Keratinocyte (primary cell): ENCODE data around the gene SLN. TPM values are rescaled to one million over a fixed set of nuclear protein-coding genes. Genes with fewer than 3 reads are reported as not detected.

Experiments
- DNase-seq: peaks from one replicate; pipeline ENCODE4 v3.0.0-alpha.2; 2011; ENCODE audit warnings: low read depth, missing footprints, low spot score
- FAIRE-seq: peaks from 2 replicates; lab custom pipeline; 2011; peaks lifted over from hg19 to GRCh38; lab: Jason Lieb, UNC
- H2AFZ ChIP-seq: 2 replicates; pipeline ENCODE4 v1.6.0; 2012; ENCODE audit warnings: low read length, control low read depth, inconsistent platforms; ENCODE audit not compliant: control insufficient read depth
- H3K27ac ChIP-seq: 2 replicates; pipeline ENCODE4 v1.5.1; 2011; ENCODE audit warnings: low read length; ENCODE audit not compliant: control insufficient read depth, insufficient read depth
- H3K27me3 ChIP-seq: 3 replicates; pipeline ENCODE4 v1.6.0; 2011; ENCODE audit warnings: low read length; ENCODE audit not compliant: control insufficient read depth, insufficient read depth; ENCODE audit errors: extremely low read depth
- H3K36me3 ChIP-seq, 2 experiments: 2 replicates in 1 of 2; 3 replicates in 1 of 2; pipeline ENCODE4 v1.5.1; 2011; ENCODE audit warnings: low read length in 2 of 2, mild to moderate bottlenecking in 1 of 2; ENCODE audit not compliant: control insufficient read depth in 2 of 2, insufficient read depth in 2 of 2; ENCODE audit errors: extremely low read depth in 1 of 2
- H3K4me1 ChIP-seq: 3 replicates; pipeline ENCODE4 v1.5.1; 2011; ENCODE audit warnings: low read length; ENCODE audit not compliant: control insufficient read depth, insufficient read depth; ENCODE audit errors: extremely low read depth
- H3K4me2 ChIP-seq: 3 replicates; pipeline ENCODE4 v1.6.0; 2011; ENCODE audit warnings: low read depth, low read length; ENCODE audit not compliant: control insufficient read depth, insufficient read depth; ENCODE audit errors: extremely low read depth
- H3K4me3 ChIP-seq, 3 experiments: fragments of 200-600 bp in 1 of 3; sonication (generic) in 1 of 3; 2 replicates in 2 of 3; 3 replicates in 1 of 3; pipeline ENCODE4 v1.5.1; 2011 to 2016; ENCODE audit warnings: low read length in 3 of 3, mild to moderate bottlenecking in 3 of 3, control low read depth in 2 of 3, inconsistent platforms in 1 of 3, low read depth in 1 of 3, mixed read lengths in 1 of 3, mixed run types in 1 of 3, moderate library complexity in 1 of 3; ENCODE audit not compliant: control insufficient read depth in 2 of 3, insufficient read depth in 2 of 3; ENCODE audit errors: extremely low read depth in 1 of 3
- H3K79me2 ChIP-seq: 2 replicates; pipeline ENCODE4 v1.6.0; 2012; ENCODE audit warnings: low read length; ENCODE audit not compliant: control insufficient read depth, insufficient read depth
- H3K9ac ChIP-seq: 3 replicates; pipeline ENCODE4 v1.6.0; 2011; ENCODE audit warnings: low read length; ENCODE audit not compliant: control insufficient read depth, insufficient read depth; ENCODE audit errors: extremely low read depth
- H3K9me1 ChIP-seq: 3 replicates; pipeline ENCODE4 v1.6.0; 2011; ENCODE audit warnings: low read length; ENCODE audit not compliant: control insufficient read depth, insufficient read depth; ENCODE audit errors: extremely low read depth
- H3K9me3 ChIP-seq: 2 replicates; pipeline ENCODE4 v1.5.1; 2012; ENCODE audit warnings: low read depth, low read length; ENCODE audit not compliant: control insufficient read depth
- H4K20me1 ChIP-seq: 3 replicates; pipeline ENCODE4 v1.6.0; 2011; ENCODE audit warnings: low read length; ENCODE audit not compliant: control insufficient read depth, insufficient read depth; ENCODE audit errors: extremely low read depth
- CTCF ChIP-seq, 3 experiments: IDR thresholded peaks in 1 of 3; conservative IDR thresholded peaks in 1 of 3; optimal IDR thresholded peaks in 1 of 3; 2 replicates in 2 of 3; 3 replicates in 1 of 3; pipeline versions ENCODE3 to v1.5.1; 2011; ENCODE audit warnings: low read length in 3 of 3, mild to moderate bottlenecking in 3 of 3, moderate library complexity in 2 of 3, control low read depth in 1 of 3, inconsistent platforms in 1 of 3; ENCODE audit not compliant: insufficient read depth in 2 of 3; ENCODE audit errors: extremely low read depth in 1 of 3
- EZH2 ChIP-seq: IDR thresholded peaks from one replicate; pipeline ENCODE4 v1.6.1; 2012; ENCODE audit warnings: inconsistent platforms, mild to moderate bottlenecking, low read length, moderate library complexity
- dilution Hi-C: fragments of 300-500 bp; cut with MboI; formaldehyde crosslinking; loops from one replicate; pipeline ENCODE4 v1.7.0; 2020; ENCODE audit warnings: low sequenced_read_pairs; ENCODE audit not compliant: extremely low pct_ligation_motif_present
- polyA plus RNA-seq, 5 experiments: library from polyadenylated mRNA; depleted of rRNA in 3 of 5; stranded (reverse) in 3 of 5; stranded (forward) in 1 of 5; unstranded in 1 of 5; fragments of >200 nt; gene quantifications; 1 replicate in 1 of 5; 2 replicates in 3 of 5; 3 replicates in 1 of 5; pipeline versions ENCODE4 v1.2.1 to v1.2.3, GENCODE V29; 2011 to 2012; ENCODE audit warnings: missing spikeins in 2 of 5, low read depth in 1 of 5, low replicate concordance in 1 of 5

Gene SLN
- polyA plus RNA-seq, 1 donor (not counting 4 experiments of a cell fraction or from before 2014, with no cell fraction given) = 0.12 TPM

GRCh38 chr11:107679255-107680024 is 32.4 kb downstream of the SLN start:
- Histone ChIP-seq H3K36me3 (no peaks in the 10 kb centered on the region), H3K4me2 (no peak overlapping the region), H3K4me1 (peaks cover 9% of the 10 kb centered on the region), H4K20me1 (no peaks in the 10 kb centered on the region), H3K9ac (no peak overlapping the region), H3K9me3 (no peaks in the 10 kb centered on the region), H3K27me3 (no peaks in the 10 kb centered on the region), H2AFZ (no peak overlapping the region), H3K27ac (no peak overlapping the region), H3K9me1 (no peaks in the 10 kb centered on the region), H3K4me3 (no peak overlapping the region), H3K79me2 (no peaks in the 10 kb centered on the region)
- FAIRE-seq (no peak), DNase-seq (no peak)
- TF ChIP-seq EZH2 (no peak), CTCF (optimal IDR thresholded peaks at IDR 0.05 in 1 of 3, IDR thresholded peaks at IDR 0.05 in 1 of 3, conservative IDR thresholded peaks at IDR 0.05 in 1 of 3; ENCODE audit: extremely low read depth in 1 of 3, insufficient read depth in 2 of 3, low read length in 3 of 3) (no peak)
- dilution Hi-C loops = no loop called here

GRCh38 chr11:107678632-107678971 is 33.3 kb downstream of the SLN start:
- DNase-seq = no peak
- Histone ChIP-seq H3K27ac (no peak overlapping the region), H3K36me3 (no peaks in the 10 kb centered on the region), H4K20me1 (no peaks in the 10 kb centered on the region), H3K4me2 (no peak overlapping the region), H3K79me2 (no peaks in the 10 kb centered on the region), H3K4me1 (peaks cover 9% of the 10 kb centered on the region), H3K9me3 (no peaks in the 10 kb centered on the region), H3K4me3 (no peak overlapping the region), H2AFZ (no peak overlapping the region), H3K27me3 (no peaks in the 10 kb centered on the region), H3K9me1 (no peaks in the 10 kb centered on the region), H3K9ac (no peak overlapping the region)
- no peak for FAIRE-seq
- TF ChIP-seq CTCF (optimal IDR thresholded peaks at IDR 0.05 in 1 of 3, IDR thresholded peaks at IDR 0.05 in 1 of 3, conservative IDR thresholded peaks at IDR 0.05 in 1 of 3; ENCODE audit: extremely low read depth in 1 of 3, insufficient read depth in 2 of 3, low read length in 3 of 3) = no peak
- TF ChIP-seq EZH2 = no peak
- dilution Hi-C loops = no loop called here
